SU-DHL-6 (cell line): Measurements from ENCODE around the gene USH1C.

Source experiments
- H2AFZ ChIP-seq: fragments of 200-600 bp; sonication (generic); 2 replicates; pipeline ENCODE4 v1.6.1; 2014; ENCODE audit warnings: low read depth, mild to moderate bottlenecking, moderate library complexity, mixed read lengths, antibody characterized with exemption, low read length; ENCODE audit not compliant: severe bottlenecking
- H3F3A ChIP-seq: fragments of 200-600 bp; shearing (Covaris generic); 2 replicates; pipeline ENCODE4 v1.6.0; 2016; ENCODE audit warnings: antibody characterized with exemption, mild to moderate bottlenecking; ENCODE audit not compliant: insufficient read depth
- H3K27ac ChIP-seq: fragments of 200-600 bp; sonication (generic); 2 replicates; pipeline ENCODE4 v1.5.1; 2016; ENCODE audit warnings: low read depth, mild to moderate bottlenecking, low read length, moderate library complexity, mixed read lengths
- H3K27me3 ChIP-seq: fragments of 200-600 bp; sonication (generic), shearing (Covaris generic); 2 replicates; pipeline ENCODE4 v1.6.0; 2014; ENCODE audit warnings: mild to moderate bottlenecking, low read length
- H3K36me3 ChIP-seq: fragments of 200-600 bp; sonication (generic); 2 replicates; pipeline ENCODE4 v1.6.1; 2014; ENCODE audit warnings: mild to moderate bottlenecking, low read length, mixed read lengths
- H3K4me2 ChIP-seq: fragments of 300-600, 200-600 bp; shearing (Covaris generic), sonication (generic); 2 replicates; pipeline ENCODE4 v1.6.0; 2014; ENCODE audit warnings: low read length, low read depth, mild to moderate bottlenecking; ENCODE audit not compliant: poor library complexity, severe bottlenecking
- H3K4me3 ChIP-seq: fragments of 200-600 bp; sonication (generic); 2 replicates; pipeline ENCODE4 v1.5.1; 2014; ENCODE audit warnings: antibody characterized with exemption, low read length, mild to moderate bottlenecking, mixed read lengths; ENCODE audit not compliant: insufficient read depth, poor library complexity, severe bottlenecking
- H3K79me2 ChIP-seq: fragments of 200-600 bp; sonication (generic); 2 replicates; pipeline ENCODE4 v1.6.1; 2014; ENCODE audit warnings: mild to moderate bottlenecking, low read length, moderate library complexity; ENCODE audit not compliant: insufficient read depth
- H3K9ac ChIP-seq: fragments of 200-600 bp; sonication (generic); 2 replicates; pipeline ENCODE4 v1.7.0; 2014; ENCODE audit warnings: mild to moderate bottlenecking, low read length
- H3K9me2 ChIP-seq: fragments of 200-600 bp; sonication (generic); replicated peaks from 2 replicates; pipeline ENCODE4 v1.6.1; 2014; ENCODE audit warnings: low read length; ENCODE audit not compliant: insufficient read depth
- H3K9me3 ChIP-seq: fragments of 200-600 bp; sonication (generic); 2 replicates; pipeline ENCODE4 v1.6.1; 2014; ENCODE audit warnings: low read length, mixed read lengths; ENCODE audit not compliant: insufficient read depth
- H4K20me1 ChIP-seq: fragments of 200-600 bp; sonication (generic); 2 replicates; pipeline ENCODE4 v1.6.1; 2014; ENCODE audit warnings: low read depth, mild to moderate bottlenecking, antibody characterized with exemption, low read length, moderate library complexity, mixed read lengths
- CTCF ChIP-seq: fragments of 200-600 bp; sonication (generic); IDR thresholded peaks from one replicate; pipeline ENCODE4 v1.5.1; 2017; ENCODE audit warnings: antibody characterized with exemption, mild to moderate bottlenecking, low read length, moderate library complexity; ENCODE audit not compliant: insufficient read depth, poor library complexity, severe bottlenecking
- EZH2phosphoT487 ChIP-seq: fragments of 200-600 bp; sonication (generic), shearing (Covaris generic); conservative IDR thresholded peaks from 2 replicates; pipeline ENCODE4 v1.6.1; 2018; ENCODE audit warnings: mild to moderate bottlenecking, antibody characterized with exemption, low read length, moderate library complexity, mixed read lengths

Gene USH1C

GRCh38 chr11:17506942-17507341 lies 37.3 kb downstream of the USH1C start:
- Histone ChIP-seq H3K27me3 (no peaks in the 10 kb centered on the region), H3F3A (no peaks in the 10 kb centered on the region), H3K9ac (no peak overlapping the region), H2AFZ (no peak overlapping the region), H4K20me1 (no peaks in the 10 kb centered on the region), H3K4me2 (no peak overlapping the region), H3K27ac (no peak overlapping the region), H3K9me3 (no peaks in the 10 kb centered on the region), H3K36me3 (no peaks in the 10 kb centered on the region), H3K79me2 (no peaks in the 10 kb centered on the region), H3K4me3 (no peak overlapping the region), H3K9me2 (no peaks in the 10 kb centered on the region)
- TF ChIP-seq CTCF, result no peak
- no peak for TF ChIP-seq EZH2phosphoT487

- Histone ChIP-seq H2AFZ (no peak overlapping the region), H3F3A (no peaks in the 10 kb centered on the region), H3K27me3 (no peaks in the 10 kb centered on the region), H3K27ac (no peak overlapping the region), H3K36me3 (no peaks in the 10 kb centered on the region), H3K4me3 (no peak overlapping the region), H3K9me3 (no peaks in the 10 kb centered on the region), H3K4me2 (no peak overlapping the region), H3K9ac (no peak overlapping the region), H3K9me2 (no peaks in the 10 kb centered on the region), H4K20me1 (no peaks in the 10 kb centered on the region), H3K79me2 (no peaks in the 10 kb centered on the region)
- TF ChIP-seq CTCF (no peak), EZH2phosphoT487 (no peak)
These were observed 37.9 kb downstream of the USH1C start for GRCh38 chr11:17506314-17506713.

- no peaks in the 10 kb centered on the region for H3K27me3 ChIP-seq
- TF ChIP-seq EZH2phosphoT487 (no peak), CTCF (no peak)
- H4K20me1 ChIP-seq, result no peaks in the 10 kb centered on the region
- H2AFZ ChIP-seq, result no peak overlapping the region
- no peaks in the 10 kb centered on the region for H3K9me3 ChIP-seq
- no peak overlapping the region for H3K9ac ChIP-seq
- no peak overlapping the region for H3K4me2 ChIP-seq
- no peaks in the 10 kb centered on the region for H3F3A ChIP-seq
- H3K79me2 ChIP-seq, result no peaks in the 10 kb centered on the region
- no peak overlapping the region for H3K27ac ChIP-seq
- no peaks in the 10 kb centered on the region for H3K36me3 ChIP-seq
- H3K4me3 ChIP-seq, result no peak overlapping the region
- H3K9me2 ChIP-seq, result no peaks in the 10 kb centered on the region
These were observed 39.1 kb downstream of the USH1C start for GRCh38 chr11:17505146-17505545.
